ENCODE measurements around the gene SMARCA4.

Gene SMARCA4

GRCh38 chr19:11106477-11106876, 145.6 kb downstream of the SMARCA4 start:
- no peak for DNase-seq

- no peak for DNase-seq
These were observed 147.9 kb downstream of the SMARCA4 start for GRCh38 chr19:11108746-11109145.

- DNase-seq: no peak
These were observed 150.4 kb downstream of the SMARCA4 start for GRCh38 chr19:11111117-11111770.

- DNase-seq: no peak
These were observed 150.9 kb downstream of the SMARCA4 start for GRCh38 chr19:11111771-11112144.

All from CD4-positive, alpha-beta T cell treated with Interleukin-4 for 1 hour (primary cell).